ENCODE results near the gene UBE2Q2.

GRCh38 chr15:75820206-75820605 is 23.0 kb upstream of the UBE2Q2 start:
- TF ChIP-seq POLR2AphosphoS5 (IDR thresholded peaks at IDR 0.05; ENCODE audit: low read depth, low read length) (no peak), FOXP2 (optimal IDR thresholded peaks at IDR 0.05; ENCODE audit: borderline replicate concordance, extremely low read depth, extremely low read length, insufficient read depth) (no peak), REST (IDR thresholded peaks at IDR 0.05; ENCODE audit: insufficient read depth in 1 of 2, low read depth in 2 of 2, low read length in 2 of 2) (no peak), TAF1 (IDR thresholded peaks at IDR 0.05; ENCODE audit: borderline replicate concordance, insufficient read depth, low read length) (no peak)
